ENCODE measurements around the gene ZBTB7C. TPM values are rescaled to one million over a fixed set of nuclear protein-coding genes. Genes with fewer than 3 reads are reported as not detected.

Gene ZBTB7C
- total RNA-seq, 1 donor from 2014 or later = 0.57 TPM

DNA sequence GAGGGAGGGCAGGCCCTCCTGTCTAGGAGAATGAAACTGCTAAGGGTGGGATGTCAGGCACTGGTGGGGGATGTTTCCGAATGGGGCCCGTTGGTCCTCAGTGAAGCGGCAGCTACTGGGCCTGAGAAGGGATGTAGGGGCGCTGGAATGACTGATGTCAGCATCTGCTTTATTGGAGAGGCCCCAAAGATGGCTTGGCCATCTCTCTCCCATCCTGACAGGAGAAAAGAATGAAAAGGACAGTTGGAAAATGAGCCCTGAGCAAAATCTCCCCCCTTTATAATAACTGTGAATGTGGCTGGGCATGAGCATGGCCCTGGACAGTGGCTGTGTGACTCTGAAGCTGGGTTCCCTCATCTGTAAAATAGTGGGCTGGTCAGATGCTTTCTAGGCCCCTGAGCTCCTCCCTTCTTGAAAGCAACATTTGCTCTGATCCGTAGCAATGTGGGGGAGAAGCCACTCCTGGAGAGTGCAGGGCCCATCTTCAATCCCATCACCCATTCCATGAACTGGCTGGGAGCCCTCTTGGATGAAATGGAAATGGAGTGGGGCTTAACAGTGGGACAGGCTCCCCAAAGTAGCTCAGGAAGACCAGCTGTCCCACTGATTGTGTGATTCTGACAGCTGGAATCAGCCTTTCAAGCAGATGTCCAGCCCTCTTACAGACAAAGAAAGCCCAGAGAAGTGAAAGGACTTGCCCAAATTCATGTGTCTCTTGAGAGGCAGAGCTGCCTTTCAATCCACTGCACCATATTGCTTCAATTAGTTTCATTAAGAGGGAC lies 246.0 kb downstream of the ZBTB7C start:
- H3K4me1 Mint-ChIP-seq (ENCODE audit: low read depth) = peaks cover 13% of the 10 kb centered on the region
- peak overlapping the region; percentile 1 for H3K27ac Mint-ChIP-seq
- DNase-seq (ENCODE audit: low spot score, unreplicated experiment) = no peak
- peak overlapping the region; percentile 69 for H3K4me3 Mint-ChIP-seq (ENCODE audit: low read depth)
- no peaks in the 10 kb centered on the region for H3K9me3 Mint-ChIP-seq (ENCODE audit: low read depth)
- TF ChIP-seq, protein P1, sequence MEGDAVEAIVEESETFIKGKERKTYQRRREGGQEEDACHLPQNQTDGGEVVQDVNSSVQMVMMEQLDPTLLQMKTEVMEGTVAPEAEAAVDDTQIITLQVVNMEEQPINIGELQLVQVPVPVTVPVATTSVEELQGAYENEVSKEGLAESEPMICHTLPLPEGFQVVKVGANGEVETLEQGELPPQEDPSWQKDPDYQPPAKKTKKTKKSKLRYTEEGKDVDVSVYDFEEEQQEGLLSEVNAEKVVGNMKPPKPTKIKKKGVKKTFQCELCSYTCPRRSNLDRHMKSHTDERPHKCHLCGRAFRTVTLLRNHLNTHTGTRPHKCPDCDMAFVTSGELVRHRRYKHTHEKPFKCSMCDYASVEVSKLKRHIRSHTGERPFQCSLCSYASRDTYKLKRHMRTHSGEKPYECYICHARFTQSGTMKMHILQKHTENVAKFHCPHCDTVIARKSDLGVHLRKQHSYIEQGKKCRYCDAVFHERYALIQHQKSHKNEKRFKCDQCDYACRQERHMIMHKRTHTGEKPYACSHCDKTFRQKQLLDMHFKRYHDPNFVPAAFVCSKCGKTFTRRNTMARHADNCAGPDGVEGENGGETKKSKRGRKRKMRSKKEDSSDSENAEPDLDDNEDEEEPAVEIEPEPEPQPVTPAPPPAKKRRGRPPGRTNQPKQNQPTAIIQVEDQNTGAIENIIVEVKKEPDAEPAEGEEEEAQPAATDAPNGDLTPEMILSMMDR (IDR thresholded peaks at IDR 0.05; ENCODE audit: unreplicated experiment) = no peak
- H3K27me3 Mint-ChIP-seq = peaks cover 32% of the 10 kb centered on the region
- no peaks in the 10 kb centered on the region for H3K36me3 Mint-ChIP-seq (ENCODE audit: insufficient read depth)

DNA sequence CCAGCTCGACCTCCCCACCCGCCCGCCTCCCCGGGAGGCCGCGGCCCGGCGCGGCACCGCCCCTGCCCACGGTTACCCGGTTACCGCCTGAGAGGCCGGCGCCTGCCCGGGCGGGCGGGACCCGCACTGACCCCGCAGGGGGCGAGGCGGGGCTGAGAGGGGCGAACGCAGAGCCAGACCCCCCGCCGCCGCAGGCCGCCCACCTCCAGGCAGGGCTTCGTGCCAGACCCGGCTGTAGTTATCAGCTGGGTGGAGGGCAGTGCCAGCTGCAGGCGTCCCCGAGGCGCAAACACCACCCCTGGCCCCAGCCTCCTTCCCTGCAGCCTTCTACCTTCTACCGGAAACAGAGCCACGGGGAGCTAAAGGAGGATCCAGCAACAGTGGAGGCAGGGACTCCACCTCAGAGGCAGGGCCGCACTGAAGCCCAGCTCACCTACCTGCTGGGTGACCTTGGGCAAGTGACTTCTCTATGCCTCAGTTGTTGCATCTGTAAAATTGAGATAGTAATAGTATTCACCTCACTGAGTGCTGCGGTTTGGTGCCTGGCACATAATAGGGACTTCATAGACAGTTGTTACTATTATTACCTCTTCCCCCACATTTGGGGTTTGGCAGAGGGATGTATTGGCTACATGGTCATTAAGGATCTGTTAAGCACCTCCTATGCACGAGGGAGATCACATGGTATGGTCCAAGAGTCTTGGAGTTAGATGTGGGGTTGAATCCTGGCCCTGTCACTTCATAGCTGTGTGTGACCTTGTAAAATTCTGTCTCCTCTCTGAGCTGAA lies 247.1 kb downstream of the ZBTB7C start:
- Mint-ChIP-seq H3K27me3 (peaks cover 37% of the 10 kb centered on the region), H3K36me3 (ENCODE audit: insufficient read depth) (no peaks in the 10 kb centered on the region), H3K4me3 (ENCODE audit: low read depth) (peak overlapping the region; percentile 69), H3K4me1 (ENCODE audit: low read depth) (peaks cover 3% of the 10 kb centered on the region), H3K27ac (no peak overlapping the region), H3K9me3 (ENCODE audit: low read depth) (no peaks in the 10 kb centered on the region)
- DNase-seq (ENCODE audit: low spot score, unreplicated experiment) = no peak
- TF ChIP-seq, protein P1 (IDR thresholded peaks at IDR 0.05; ENCODE audit: unreplicated experiment) = no peak

DNA sequence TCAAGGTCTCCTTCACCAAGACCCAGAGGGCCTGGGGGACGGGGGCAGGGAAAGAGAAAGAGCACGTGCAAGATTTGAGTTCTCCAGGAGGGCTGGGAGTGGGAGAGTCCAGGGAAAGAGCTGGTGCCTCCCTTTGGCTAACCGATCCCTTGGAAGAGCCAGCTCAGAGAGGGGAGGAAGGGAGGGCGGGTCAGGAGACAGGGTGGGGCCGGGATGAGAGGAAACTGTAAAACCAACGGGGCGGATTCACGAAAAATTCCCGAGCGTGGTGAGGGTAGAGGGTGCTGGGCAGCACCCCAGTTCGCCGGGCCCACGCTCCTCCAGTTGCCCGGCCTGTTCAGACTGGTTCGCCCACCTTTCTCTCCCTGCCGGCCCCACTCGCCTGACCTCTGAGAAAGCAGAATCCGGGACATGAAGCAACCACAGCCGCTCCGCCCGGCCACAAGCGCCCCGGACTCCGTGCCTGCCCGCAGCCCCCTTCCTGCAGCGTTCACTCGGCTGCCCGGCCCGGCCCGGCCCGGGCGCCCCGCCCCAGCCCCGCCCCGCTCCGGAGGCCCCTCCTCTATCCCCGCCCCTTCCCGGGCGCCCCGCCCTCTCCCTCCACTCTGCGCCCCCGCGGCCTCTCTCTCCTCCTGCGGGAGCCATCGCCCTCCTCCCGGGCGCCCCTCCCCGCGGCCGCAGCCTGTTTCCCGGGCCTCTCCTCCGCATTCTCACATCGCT lies 247.8 kb downstream of the ZBTB7C start:
- peak; percentile 78 for DNase-seq (ENCODE audit: low spot score, unreplicated experiment)
- H3K27me3 Mint-ChIP-seq = peaks cover 45% of the 10 kb centered on the region
- H3K9me3 Mint-ChIP-seq (ENCODE audit: low read depth) = no peaks in the 10 kb centered on the region
- TF ChIP-seq, protein P1 (IDR thresholded peaks at IDR 0.05; ENCODE audit: unreplicated experiment) = no peak
- peaks cover 2% of the 10 kb centered on the region for H3K4me1 Mint-ChIP-seq (ENCODE audit: low read depth)
- peak overlapping the region; percentile 31 for H3K27ac Mint-ChIP-seq
- H3K4me3 Mint-ChIP-seq (ENCODE audit: low read depth) = peak overlapping the region; percentile 73
- H3K36me3 Mint-ChIP-seq (ENCODE audit: insufficient read depth) = no peaks in the 10 kb centered on the region

DNA sequence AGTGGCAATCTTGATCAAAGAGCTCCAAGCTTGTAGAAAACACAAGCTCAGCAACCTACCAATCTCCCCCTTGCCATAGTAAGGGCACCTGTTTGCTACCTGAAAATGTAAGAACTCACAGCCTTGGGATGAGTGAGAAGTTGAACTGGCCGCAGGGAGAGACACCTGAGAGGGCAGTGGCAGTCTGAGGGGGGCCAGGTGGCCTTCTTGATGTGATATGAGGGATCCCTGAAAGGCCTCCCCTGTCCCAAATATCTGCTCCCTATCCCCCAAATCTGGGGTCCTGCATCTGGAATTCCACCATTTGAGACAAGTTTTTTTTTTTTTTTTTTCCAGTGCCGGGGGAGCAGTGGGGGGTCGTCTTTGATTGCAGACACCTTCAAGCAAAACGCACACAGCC lies 248.6 kb downstream of the ZBTB7C start:
- H3K4me3 Mint-ChIP-seq (ENCODE audit: low read depth) = peak overlapping the region; percentile 73
- no peak for DNase-seq (ENCODE audit: low spot score, unreplicated experiment)
- H3K9me3 Mint-ChIP-seq (ENCODE audit: low read depth) = no peaks in the 10 kb centered on the region
- TF ChIP-seq, protein P1 (IDR thresholded peaks at IDR 0.05; ENCODE audit: unreplicated experiment) = no peak
- peaks cover 48% of the 10 kb centered on the region for H3K27me3 Mint-ChIP-seq
- peaks cover 2% of the 10 kb centered on the region for H3K4me1 Mint-ChIP-seq (ENCODE audit: low read depth)
- no peaks in the 10 kb centered on the region for H3K36me3 Mint-ChIP-seq (ENCODE audit: insufficient read depth)
- no peak overlapping the region for H3K27ac Mint-ChIP-seq

DNA sequence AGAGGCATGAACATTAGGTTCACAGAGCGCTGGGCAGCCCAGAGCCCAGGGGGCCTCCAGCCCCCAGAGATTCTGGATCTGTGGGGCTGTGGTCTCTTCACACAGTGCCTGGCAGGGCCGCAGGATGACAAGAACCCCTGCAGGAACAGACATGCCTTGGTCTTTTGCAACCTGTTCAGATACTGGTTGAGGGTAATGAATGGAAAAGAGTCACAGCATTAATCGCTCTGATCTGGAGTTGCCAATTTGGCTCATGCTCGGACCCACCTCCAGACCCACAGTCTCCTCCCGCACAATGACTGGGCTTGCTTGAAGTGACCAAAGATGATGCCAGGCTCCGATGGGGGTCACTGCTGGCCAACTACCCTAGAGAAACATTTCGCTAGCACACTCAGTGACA lies 249.4 kb downstream of the ZBTB7C start:
- H3K36me3 Mint-ChIP-seq (ENCODE audit: insufficient read depth) = no peaks in the 10 kb centered on the region
- peaks cover 2% of the 10 kb centered on the region for H3K4me1 Mint-ChIP-seq (ENCODE audit: low read depth)
- no peaks in the 10 kb centered on the region for H3K9me3 Mint-ChIP-seq (ENCODE audit: low read depth)
- TF ChIP-seq, protein P1 (IDR thresholded peaks at IDR 0.05; ENCODE audit: unreplicated experiment) = no peak
- H3K27ac Mint-ChIP-seq = no peak overlapping the region
- H3K27me3 Mint-ChIP-seq = peaks cover 48% of the 10 kb centered on the region
- DNase-seq (ENCODE audit: low spot score, unreplicated experiment) = no peak
- no peak overlapping the region for H3K4me3 Mint-ChIP-seq (ENCODE audit: low read depth)

All from progenitor cell of endocrine pancreas (in vitro differentiated cells).